ENCODE data around the gene YTHDC1.
"Not testable (repeated sequence)": the region's sequence is repeated elsewhere in the genome, so short reads cannot be mapped to it uniquely, and the experiment has no call there.

Gene YTHDC1

DNA sequence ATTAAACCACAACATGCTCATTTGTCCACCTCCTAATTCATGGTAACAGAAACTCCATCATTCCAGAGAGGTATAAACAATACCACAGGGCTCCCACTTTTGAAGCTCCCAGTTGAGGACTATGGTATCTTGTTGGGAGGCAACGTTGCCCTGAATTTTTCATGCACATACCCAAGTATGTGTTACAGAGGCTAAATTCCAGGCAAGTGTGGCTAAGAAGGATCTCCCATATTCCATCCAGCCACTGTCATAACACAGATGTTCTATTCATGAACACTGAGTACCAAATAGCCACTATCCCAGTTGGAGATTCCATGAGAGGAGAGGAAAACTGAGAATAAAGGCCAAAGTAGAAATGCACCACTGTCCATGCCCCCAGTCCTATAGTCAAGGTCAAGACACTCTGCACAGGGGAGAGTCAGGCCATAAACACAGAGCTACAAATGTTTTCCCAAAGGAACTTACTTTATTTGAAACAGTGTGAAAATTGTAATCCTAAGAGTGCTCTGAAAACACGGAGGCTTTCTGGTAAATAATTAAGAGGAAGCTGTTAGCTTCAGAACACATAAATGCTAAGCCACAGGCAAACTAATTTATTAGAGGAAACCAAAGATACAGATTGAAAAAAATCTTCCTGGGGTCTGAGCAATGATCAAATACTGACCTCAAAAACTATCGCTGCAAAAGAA lies 62.0 kb downstream of the YTHDC1 start:
- no peak for DNase-seq

DNA sequence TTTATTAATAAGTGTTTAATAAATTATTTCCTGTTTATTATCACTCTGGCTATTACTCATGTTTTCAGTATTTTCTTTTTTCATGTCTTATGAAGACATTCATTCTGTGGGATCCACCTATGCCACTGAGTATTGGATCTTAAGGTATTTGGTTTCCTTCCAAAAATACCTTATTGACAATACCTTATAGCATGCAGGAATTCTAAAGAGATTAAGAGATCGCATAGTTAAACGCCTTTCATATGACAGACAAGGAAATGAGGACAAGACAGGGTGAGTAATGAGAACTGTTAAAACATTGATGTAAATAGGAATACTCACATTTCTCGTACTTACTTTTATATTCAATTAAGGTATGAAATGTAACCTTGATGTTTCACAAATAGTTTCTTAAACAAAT lies 66.2 kb downstream of the YTHDC1 start:
- no peak for DNase-seq

GRCh38 chr4:68283095-68283494 lies 66.8 kb downstream of the YTHDC1 start:
- DNase-seq = no peak

- not testable (repeated sequence) for DNase-seq
Measured at GRCh38 chr4:68281796-68282740, 67.8 kb downstream of the YTHDC1 start.

DNA sequence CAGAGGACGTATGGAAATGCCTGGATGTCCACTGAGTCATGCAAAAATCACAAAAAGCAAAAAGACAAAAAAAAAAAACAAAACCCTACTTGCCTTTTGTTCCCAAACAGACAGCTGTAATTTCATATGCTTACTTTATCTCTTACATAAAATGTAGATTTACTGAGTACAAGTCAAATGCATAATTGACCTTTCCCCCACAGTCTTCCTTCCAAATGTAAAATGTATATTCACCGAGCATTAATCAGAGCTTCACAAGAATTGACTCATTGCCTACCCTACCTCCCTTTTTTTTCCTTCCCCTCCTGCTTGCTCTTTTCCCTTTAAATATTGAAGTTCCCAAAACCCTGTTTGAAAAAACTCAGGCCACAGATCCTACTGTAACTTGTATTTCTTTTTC lies 71.9 kb downstream of the YTHDC1 start:
- no peak for DNase-seq

GRCh38 chr4:68277627-68278026 lies 72.3 kb downstream of the YTHDC1 start:
- no peak for DNase-seq

GRCh38 chr4:68272860-68273259 lies 77.0 kb downstream of the YTHDC1 start:
- no peak for DNase-seq

- no peak for DNase-seq
Measured at GRCh38 chr4:68272380-68272779, 77.5 kb downstream of the YTHDC1 start.

DNA sequence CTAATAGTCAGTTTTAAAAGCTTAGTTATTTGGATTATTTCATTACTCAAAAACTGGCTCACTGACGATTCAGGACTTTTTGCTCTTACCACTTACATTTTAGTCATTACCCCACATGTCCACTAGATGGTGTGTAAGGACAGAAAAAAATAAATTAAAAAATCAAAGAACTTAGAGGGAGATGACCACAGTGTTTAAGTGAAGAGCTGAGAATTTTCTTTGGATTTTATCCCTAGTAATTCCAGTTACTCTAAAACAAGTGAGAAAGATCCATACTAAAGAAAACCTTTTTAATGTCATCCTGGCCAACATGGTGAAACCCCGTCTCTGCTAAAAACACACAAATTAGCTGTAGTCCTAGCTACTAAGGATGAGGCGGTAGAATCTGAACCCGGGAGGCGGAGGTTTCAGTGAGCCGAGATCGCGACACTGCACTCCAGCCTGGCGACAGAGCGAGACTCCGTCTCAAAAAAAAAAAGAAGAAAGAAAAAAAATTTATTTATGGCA lies 78.0 kb downstream of the YTHDC1 start:
- DNase-seq = no peak

- no peak for DNase-seq
Measured at GRCh38 chr4:68267433-68267944, 82.4 kb downstream of the YTHDC1 start.

DNA sequence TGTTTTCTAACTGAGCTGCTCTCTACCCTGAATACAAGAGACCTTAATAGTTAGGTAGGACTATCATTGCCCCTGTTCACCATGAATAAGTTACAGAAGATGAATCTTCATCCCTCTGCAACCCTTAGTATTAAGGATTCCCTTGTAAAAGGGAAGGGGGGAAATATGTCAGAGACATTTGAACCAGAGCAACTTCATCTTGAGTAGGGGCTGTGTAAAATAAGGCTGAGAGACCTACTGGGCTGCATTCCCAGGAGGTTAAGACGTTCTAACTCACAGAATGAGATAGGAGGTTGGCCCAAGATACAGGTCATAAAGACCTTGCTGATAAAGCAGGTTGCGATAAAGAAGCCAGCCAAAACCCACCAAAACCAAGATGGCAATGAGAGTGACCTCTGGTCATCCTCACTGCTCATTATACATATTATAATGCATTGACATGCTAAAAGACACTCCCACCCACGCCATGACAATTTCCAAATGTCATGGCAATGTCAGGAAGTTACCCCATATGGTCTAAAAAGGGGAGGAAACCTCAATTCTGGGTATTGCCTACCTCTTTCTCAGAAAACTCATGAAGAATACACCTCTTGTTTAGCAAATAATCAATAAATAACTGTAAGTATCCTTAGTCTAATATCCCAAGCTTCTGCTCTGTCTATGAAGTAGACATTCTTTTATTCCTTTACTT lies 84.9 kb downstream of the YTHDC1 start:
- DNase-seq = no peak
